DND-41 (cell line): ENCODE results near the gene GDA.
"Not testable (repeated sequence)": the region's sequence is repeated elsewhere in the genome, so short reads cannot be mapped to it uniquely, and the experiment has no call there.

Experiments used
- EZH2 ChIP-seq: IDR thresholded peaks from 3 replicates; pipeline ENCODE4 v1.6.1; 2012; ENCODE audit warnings: borderline replicate concordance, low read depth, mild to moderate bottlenecking, moderate library complexity, low read length, inconsistent platforms; ENCODE audit not compliant: severe bottlenecking
- TF ChIP-seq, protein P1 (sequence below): IDR thresholded peaks from 2 replicates; pipeline ENCODE4 v1.5.1; 2012; ENCODE audit warnings: borderline replicate concordance, low read length, moderate library complexity, mild to moderate bottlenecking; ENCODE audit not compliant: poor library complexity, severe bottlenecking; ENCODE audit errors: extremely low read depth

DNA sequence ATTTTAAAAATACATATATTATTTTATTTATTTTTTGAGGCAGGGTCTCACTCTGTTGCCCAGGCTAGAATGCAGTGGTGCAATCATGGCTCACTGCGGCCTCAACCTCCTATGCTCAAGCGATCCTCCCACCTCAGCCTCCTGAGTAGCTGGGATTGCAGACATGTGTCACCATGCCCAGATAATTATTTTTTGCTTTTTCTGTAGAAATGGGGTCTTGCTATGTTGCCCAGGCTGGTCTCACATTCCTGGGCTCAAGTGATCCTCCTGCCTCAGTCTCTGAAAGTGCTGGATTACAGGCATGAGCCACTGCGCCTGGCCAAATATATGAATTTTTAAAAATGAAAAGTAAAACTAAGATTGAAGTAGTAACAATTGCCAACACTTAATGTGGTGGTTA is 121.1 kb downstream of the GDA start:
- TF ChIP-seq, protein P1, sequence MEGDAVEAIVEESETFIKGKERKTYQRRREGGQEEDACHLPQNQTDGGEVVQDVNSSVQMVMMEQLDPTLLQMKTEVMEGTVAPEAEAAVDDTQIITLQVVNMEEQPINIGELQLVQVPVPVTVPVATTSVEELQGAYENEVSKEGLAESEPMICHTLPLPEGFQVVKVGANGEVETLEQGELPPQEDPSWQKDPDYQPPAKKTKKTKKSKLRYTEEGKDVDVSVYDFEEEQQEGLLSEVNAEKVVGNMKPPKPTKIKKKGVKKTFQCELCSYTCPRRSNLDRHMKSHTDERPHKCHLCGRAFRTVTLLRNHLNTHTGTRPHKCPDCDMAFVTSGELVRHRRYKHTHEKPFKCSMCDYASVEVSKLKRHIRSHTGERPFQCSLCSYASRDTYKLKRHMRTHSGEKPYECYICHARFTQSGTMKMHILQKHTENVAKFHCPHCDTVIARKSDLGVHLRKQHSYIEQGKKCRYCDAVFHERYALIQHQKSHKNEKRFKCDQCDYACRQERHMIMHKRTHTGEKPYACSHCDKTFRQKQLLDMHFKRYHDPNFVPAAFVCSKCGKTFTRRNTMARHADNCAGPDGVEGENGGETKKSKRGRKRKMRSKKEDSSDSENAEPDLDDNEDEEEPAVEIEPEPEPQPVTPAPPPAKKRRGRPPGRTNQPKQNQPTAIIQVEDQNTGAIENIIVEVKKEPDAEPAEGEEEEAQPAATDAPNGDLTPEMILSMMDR = not testable (repeated sequence)
- not testable (repeated sequence) for TF ChIP-seq EZH2
